LNCaP clone FGC (cell line): ENCODE measurements around the gene SERPINA6.

Source experiments
- DNase-seq: peaks from one replicate; pipeline ENCODE4 v3.0.0-alpha.2; 2011; ENCODE audit warnings: low read depth
- H3K4me3 ChIP-seq: 2 replicates; pipeline ENCODE4 v1.5.1; 2011; ENCODE audit warnings: mild to moderate bottlenecking, low read depth, low read length, control low read depth
- TF ChIP-seq, protein P1 (sequence below): IDR thresholded peaks from 2 replicates; pipeline ENCODE4 v1.5.1; 2012; ENCODE audit warnings: mild to moderate bottlenecking; ENCODE audit not compliant: control insufficient read depth, insufficient read depth; ENCODE audit errors: extremely low read depth

Gene SERPINA6

DNA sequence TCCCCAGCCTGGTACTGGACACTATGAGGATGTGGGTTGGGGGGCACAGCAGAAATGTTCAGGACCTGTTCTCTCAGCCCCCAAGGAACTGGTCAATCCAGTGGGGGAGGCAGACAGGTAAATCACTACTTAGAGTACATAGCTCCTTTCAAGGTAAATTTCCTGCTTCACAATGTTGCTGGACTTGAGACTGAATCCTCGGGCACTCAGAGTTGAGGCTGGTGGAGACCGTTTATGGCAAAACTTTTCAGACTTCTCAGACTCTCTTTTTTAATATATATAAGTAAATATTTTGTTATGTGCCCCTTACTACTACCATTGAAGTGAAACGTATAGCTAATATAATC, 29.6 kb downstream of the SERPINA6 start:
- TF ChIP-seq, protein P1, sequence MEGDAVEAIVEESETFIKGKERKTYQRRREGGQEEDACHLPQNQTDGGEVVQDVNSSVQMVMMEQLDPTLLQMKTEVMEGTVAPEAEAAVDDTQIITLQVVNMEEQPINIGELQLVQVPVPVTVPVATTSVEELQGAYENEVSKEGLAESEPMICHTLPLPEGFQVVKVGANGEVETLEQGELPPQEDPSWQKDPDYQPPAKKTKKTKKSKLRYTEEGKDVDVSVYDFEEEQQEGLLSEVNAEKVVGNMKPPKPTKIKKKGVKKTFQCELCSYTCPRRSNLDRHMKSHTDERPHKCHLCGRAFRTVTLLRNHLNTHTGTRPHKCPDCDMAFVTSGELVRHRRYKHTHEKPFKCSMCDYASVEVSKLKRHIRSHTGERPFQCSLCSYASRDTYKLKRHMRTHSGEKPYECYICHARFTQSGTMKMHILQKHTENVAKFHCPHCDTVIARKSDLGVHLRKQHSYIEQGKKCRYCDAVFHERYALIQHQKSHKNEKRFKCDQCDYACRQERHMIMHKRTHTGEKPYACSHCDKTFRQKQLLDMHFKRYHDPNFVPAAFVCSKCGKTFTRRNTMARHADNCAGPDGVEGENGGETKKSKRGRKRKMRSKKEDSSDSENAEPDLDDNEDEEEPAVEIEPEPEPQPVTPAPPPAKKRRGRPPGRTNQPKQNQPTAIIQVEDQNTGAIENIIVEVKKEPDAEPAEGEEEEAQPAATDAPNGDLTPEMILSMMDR: no peak
- no peak overlapping the region for H3K4me3 ChIP-seq
- DNase-seq: no peak

DNA sequence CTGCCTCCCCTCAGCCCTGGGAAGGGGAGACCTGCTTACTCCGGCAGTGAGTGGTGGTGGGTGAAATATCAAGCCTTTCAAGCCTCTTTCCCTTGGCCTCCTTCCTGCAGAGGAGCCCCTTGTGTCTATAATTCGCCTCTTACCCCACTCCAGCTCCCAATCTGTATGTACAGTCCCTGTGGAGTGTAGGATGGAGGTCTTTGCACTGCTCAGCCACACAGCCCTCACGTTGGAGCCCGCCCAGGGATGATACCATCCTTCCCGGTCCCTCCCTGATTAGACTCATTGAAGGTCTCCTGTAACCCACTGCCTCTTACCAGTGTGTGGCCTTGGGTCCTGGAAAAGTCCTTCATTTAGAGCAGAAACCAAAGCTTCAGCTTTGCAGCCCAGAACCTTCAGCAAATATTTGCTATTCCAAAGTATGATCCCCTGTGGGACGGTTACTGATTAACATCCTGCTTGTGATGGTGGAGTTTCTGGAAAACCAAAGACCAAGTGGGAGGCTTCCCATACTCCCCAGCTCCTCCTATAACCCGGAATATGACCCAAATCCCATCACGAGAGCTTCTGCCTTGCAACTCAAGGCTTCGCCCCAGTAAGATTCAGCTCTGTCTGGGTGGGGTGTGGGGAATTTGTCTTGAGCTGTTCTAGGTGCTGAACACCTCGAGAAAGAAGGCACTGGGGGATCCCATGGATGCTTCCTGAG, 30.1 kb downstream of the SERPINA6 start, which contains the start of gene SERPINA10:
SERPINA10 (minus strand) TSS at position 397 of the 706 bp plus-strand sequence. CDS start 2,675 bp downstream, outside the sequence.
- no peak for DNase-seq
- no peak within 1 kb of the TSS for H3K4me3 ChIP-seq
- TF ChIP-seq, protein P1: no peak

DNA sequence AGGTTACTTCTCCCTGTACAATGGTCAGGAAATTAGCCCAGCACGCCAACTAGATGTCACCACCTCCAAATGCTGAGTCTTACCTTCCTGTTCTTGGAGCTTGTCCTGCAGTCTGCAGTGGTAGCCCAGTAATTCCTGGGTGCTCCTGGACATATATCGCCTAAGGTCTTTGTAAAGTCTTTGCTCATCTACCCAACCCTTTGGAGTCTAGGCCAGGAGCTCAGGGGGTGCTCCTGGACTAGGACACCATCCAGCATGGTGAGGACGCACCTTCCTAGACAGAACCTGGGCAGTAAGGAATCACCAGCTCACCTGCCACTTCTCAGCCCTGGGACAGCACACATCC, 30.6 kb downstream of the SERPINA6 start:
- H3K4me3 ChIP-seq: no peak overlapping the region
- TF ChIP-seq, protein P1: no peak
- DNase-seq: no peak

DNA sequence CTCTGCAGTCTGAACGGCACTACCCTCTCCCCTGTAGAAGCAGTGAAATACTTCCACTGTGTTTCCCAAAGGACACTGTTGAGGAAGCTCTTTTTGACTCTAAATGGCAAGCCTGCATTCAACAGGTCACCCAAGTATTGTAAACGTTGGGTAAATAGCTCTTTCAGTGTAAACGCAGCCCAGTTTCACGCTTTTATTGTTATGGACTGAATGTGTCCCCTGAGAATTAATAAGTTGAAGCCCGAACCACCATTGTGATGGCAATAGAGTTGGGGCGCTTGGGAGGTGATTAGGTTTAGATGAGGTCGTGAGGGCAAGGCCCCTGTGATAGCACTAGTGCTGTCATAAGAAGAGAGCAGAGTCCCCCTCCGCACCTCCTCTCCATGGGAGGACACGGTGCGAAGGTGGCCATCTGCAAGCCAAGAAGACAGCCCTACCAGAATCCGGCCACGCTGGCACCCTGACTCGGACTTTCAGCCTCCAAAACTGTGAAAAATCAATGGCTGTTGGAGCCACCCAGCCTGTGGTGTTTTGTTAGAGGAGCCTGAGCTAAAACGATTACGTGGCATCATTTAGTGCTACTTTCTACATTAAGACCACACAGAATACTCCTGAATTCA, 31.1 kb downstream of the SERPINA6 start:
- TF ChIP-seq, protein P1: no peak
- no peak for DNase-seq

DNA sequence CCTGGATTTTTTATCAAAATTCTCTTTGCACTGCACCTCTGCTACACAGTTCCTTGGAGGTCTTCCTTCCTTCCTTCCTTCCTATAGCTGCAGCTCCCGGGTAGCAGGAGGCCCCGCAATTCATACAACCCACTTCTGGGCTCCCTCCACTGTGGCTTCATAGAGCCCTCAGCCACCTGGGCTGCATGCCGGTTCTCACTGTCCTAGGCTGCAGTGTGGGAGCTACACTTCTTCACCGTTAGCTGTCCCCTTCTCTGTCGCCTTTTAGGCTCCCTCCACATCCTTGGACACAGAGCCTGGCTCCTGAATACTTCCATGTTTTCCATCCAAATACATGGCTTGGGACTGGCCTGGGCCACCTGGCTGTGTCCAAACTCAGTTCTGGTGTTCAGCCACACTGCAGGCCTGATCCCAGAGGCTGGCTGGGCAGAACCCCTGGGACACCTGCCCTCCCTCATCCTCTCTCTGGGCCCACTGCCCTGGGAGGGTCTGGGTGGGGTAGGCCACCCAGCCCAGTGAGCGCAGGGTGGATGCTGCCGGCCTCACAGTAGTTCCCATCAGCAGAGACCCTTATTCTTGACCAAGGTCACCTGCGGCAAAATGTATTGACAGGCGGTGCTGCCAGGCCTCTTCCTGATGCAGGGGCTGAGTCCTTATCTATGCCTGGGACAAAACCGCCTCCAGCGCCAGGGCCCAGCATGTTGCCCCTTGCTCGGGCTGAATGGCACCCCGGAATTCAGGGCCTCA, 31.8 kb downstream of the SERPINA6 start:
- H3K4me3 ChIP-seq: no peak overlapping the region
- TF ChIP-seq, protein P1: no peak
- no peak for DNase-seq

More for the DNA sequence above, 31.1 kb downstream of the SERPINA6 start:
- no peak overlapping the region for H3K4me3 ChIP-seq

DNA sequence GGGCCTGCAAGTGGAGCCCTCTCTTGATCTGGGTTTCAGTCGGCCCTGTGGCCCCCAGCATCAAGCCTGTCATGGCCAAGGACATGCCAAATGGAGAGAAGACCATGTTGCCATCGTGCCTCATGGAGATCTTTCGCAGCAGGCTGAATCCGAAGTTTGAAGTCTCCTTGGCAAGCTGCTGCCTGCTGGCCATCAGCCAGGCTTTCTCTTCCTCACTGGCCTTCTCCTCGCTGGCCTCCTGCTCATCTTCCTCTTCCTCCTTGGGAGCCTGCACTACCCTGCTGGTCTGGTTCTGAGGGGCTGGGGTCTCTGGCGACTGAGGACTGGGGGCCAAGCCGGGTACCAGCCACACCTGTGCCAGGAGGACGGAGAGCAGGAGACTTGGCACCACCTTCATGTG, 32.9 kb downstream of the SERPINA6 start:
- no peak overlapping the region for H3K4me3 ChIP-seq
- TF ChIP-seq, protein P1: no peak
- no peak for DNase-seq
